UCSD-AML1 (cell line): Measurements from ENCODE around the gene GJB3.
"Not testable (repeated sequence)": the region's sequence is repeated elsewhere in the genome, so short reads cannot be mapped to it uniquely, and the experiment has no call there.

Experiments
- DNase-seq: peaks from one replicate; lab custom pipeline; 2025; ENCODE audit not compliant: unreplicated experiment; lab: John Stamatoyannopoulos, UW

Gene GJB3

GRCh38 chr1:34785231-34785874, 4.3 kb downstream of the GJB3 start:
- no peak for DNase-seq

GRCh38 chr1:34785875-34786470, 5.0 kb downstream of the GJB3 start:
- DNase-seq, result no peak

GRCh38 chr1:34786521-34787325, 5.7 kb downstream of the GJB3 start:
- DNase-seq, result peak; percentile 69

- peak; percentile 56 for DNase-seq
Observed at GRCh38 chr1:34787461-34788420, 6.7 kb downstream of the GJB3 start.

GRCh38 chr1:34790985-34791384, 10.0 kb downstream of the GJB3 start:
- no peak for DNase-seq

- DNase-seq, result no peak
Observed at GRCh38 chr1:34792424-34792823, 11.4 kb downstream of the GJB3 start.

- no peak for DNase-seq
Observed at GRCh38 chr1:34792868-34793727, 12.1 kb downstream of the GJB3 start, which contains the start of gene GJA4. GJA4 (plus strand) TSS chr1:34792999; CDS start chr1:34794214, 1,215 bp downstream.

- no peak for DNase-seq
Observed at GRCh38 chr1:34794001-34794789, 13.2 kb downstream of the GJB3 start.

- DNase-seq, result no peak
Observed at GRCh38 chr1:34794790-34795180, 13.8 kb downstream of the GJB3 start.

- no peak for DNase-seq
Observed at GRCh38 chr1:34795916-34796315, 14.9 kb downstream of the GJB3 start.

GRCh38 chr1:34796990-34797389, 16.0 kb downstream of the GJB3 start:
- no peak for DNase-seq

GRCh38 chr1:34800214-34800613, 19.2 kb downstream of the GJB3 start:
- no peak for DNase-seq

- DNase-seq, result no peak
Observed at GRCh38 chr1:34803770-34804169, 22.8 kb downstream of the GJB3 start.

- DNase-seq, result no peak
Observed at GRCh38 chr1:34806396-34806795, 25.4 kb downstream of the GJB3 start.

- no peak for DNase-seq
Observed at GRCh38 chr1:34808051-34808810, 27.2 kb downstream of the GJB3 start.

- not testable (repeated sequence) for DNase-seq
Observed at GRCh38 chr1:34810781-34811180, 29.8 kb downstream of the GJB3 start.

GRCh38 chr1:34816332-34816731, 35.3 kb downstream of the GJB3 start:
- DNase-seq, result no peak

GRCh38 chr1:34816778-34817177, 35.8 kb downstream of the GJB3 start:
- no peak for DNase-seq
